GM20000 (cell line): ENCODE results near the gene MDFIC.

ENCODE experiments used
- DNase-seq: peaks from one replicate; pipeline ENCODE4 v3.0.0; 2012; ENCODE audit warnings: low spot score
- CTCF ChIP-seq: IDR thresholded peaks from 2 replicates; pipeline ENCODE4 v1.5.1; 2012; ENCODE audit warnings: mild to moderate bottlenecking, control low read depth; ENCODE audit errors: extremely low read depth, missing control alignments

MDFIC gene

GRCh38 chr7:115060095-115060870, 138.4 kb downstream of the MDFIC start:
- TF ChIP-seq CTCF: no peak
- DNase-seq: no peak

GRCh38 chr7:115066050-115066449, 144.2 kb downstream of the MDFIC start:
- no peak for DNase-seq

GRCh38 chr7:115066634-115067033, 144.7 kb downstream of the MDFIC start:
- no peak for DNase-seq
- TF ChIP-seq CTCF: no peak

More at GRCh38 chr7:115066050-115066449, 144.2 kb downstream of the MDFIC start:
- TF ChIP-seq CTCF: no peak

- TF ChIP-seq CTCF: no peak
- DNase-seq: no peak
Measured at GRCh38 chr7:115068220-115068619, 146.3 kb downstream of the MDFIC start.
